HEK293 (cell line): ENCODE results near the gene VANGL1.

Experiments
- CTCF ChIP-seq: fragments of 450-650 bp; formaldehyde crosslinking; IDR thresholded peaks from 2 replicates; pipeline ENCODE4 v1.5.1; 2016; ENCODE audit warnings: missing biosample characterization, missing genetic modification characterization
- HOXC10 ChIP-seq: sonication (generic); formaldehyde crosslinking; IDR thresholded peaks from 2 replicates; pipeline ENCODE4 v1.8.1; 2023; ENCODE audit warnings: mild to moderate bottlenecking, missing genetic modification reagents
- KLF10 ChIP-seq: fragments of 450-650 bp; IDR thresholded peaks from 2 replicates; pipeline ENCODE4 v1.5.1; 2018; ENCODE audit warnings: missing biosample characterization, mild to moderate bottlenecking, missing genetic modification characterization
- YY1 ChIP-seq: fragments of 450-650 bp; formaldehyde crosslinking; IDR thresholded peaks from 2 replicates; pipeline ENCODE4 v1.5.1; 2018; ENCODE audit warnings: missing biosample characterization, missing genetic modification characterization
- ZBTB48 ChIP-seq: fragments of 450-650 bp; formaldehyde crosslinking; IDR thresholded peaks from 2 replicates; pipeline ENCODE4 v1.5.1; 2016; ENCODE audit warnings: missing biosample characterization, missing genetic modification characterization
- ZNF274 ChIP-seq, 2 experiments: fragments of 200-500 bp in 1 of 2; fragments of 450-650 bp in 1 of 2; sonication (Bioruptor generic) in 1 of 2; formaldehyde crosslinking in 1 of 2; IDR thresholded peaks; 2 replicates each; pipeline versions ENCODE4 v1.5.1 to v1.6.1; 2014 to 2016; ENCODE audit warnings: borderline replicate concordance in 1 of 2, inconsistent platforms in 1 of 2, low read length in 1 of 2, missing biosample characterization in 1 of 2, missing genetic modification characterization in 1 of 2
- ZNF341 ChIP-seq: fragments of 450-650 bp; formaldehyde crosslinking; IDR thresholded peaks from 2 replicates; pipeline ENCODE4; 2016; ENCODE audit warnings: low read depth, missing biosample characterization, missing genetic modification characterization

DNA sequence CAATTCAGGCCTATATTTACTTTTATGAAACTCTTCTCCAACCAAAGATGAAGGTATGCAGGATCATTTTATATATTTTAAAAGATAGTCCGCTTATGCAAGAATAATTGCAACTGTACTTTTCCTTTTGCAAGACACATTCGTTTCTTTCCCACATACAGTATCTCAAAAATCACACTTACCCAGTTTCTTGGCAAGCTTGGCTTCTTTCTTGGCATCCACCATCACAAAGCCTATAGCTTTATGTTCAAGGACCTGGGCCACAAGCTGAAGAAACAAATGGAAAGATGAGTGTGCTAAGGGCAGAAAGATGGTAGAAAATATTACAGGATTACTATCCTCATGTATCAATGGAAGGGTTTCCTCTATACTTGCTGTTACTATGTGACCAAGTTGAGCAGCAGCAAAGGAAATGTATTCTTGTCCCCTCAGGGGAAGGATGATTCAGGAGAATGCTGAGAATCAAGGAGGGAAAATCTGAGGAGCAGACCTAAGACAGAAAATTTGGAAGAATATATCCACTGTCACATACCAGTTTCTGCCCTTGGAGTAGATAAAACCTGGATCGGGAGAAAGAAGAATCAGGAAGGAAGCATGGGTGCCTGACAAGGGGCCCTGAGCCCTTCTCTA lies 103.0 kb downstream of the VANGL1 start:
- TF ChIP-seq ZNF274 (IDR thresholded peaks at IDR 0.05; ENCODE audit: low read length) (no peak), ZNF274 (tag by site-specific recombination; IDR thresholded peaks at IDR 0.05; ENCODE audit: borderline replicate concordance) (no peak), ZBTB48 (tag by site-specific recombination) (no peak), HOXC10 (no peak), ZNF341 (no peak), CTCF (no peak), KLF10 (no peak), YY1 (tag by site-specific recombination) (no peak)
